Smooth muscle cell (in vitro differentiated cells): ENCODE measurements around the gene LSS. TPM values are rescaled to one million over a fixed set of nuclear protein-coding genes. Genes with fewer than 3 reads are reported as not detected.

ENCODE experiments used
- DNase-seq: peaks from one replicate; lab custom pipeline; 2025; ENCODE audit not compliant: unreplicated experiment; lab: John Stamatoyannopoulos, UW
- H2AFZ ChIP-seq: fragments of 200-600 bp; sonication (generic); 2 replicates; pipeline ENCODE4 v1.6.0; 2016; ENCODE audit warnings: antibody characterized with exemption, low read depth, mild to moderate bottlenecking
- H3F3A ChIP-seq: fragments of 200-600 bp; sonication (generic); 2 replicates; pipeline ENCODE4 v1.6.0; 2017; ENCODE audit warnings: antibody characterized with exemption, low read depth
- H3K27ac ChIP-seq: fragments of 200-600 bp; sonication (generic); 2 replicates; pipeline ENCODE4 v1.5.1; 2016; ENCODE audit warnings: low read depth, mild to moderate bottlenecking
- H3K27me3 ChIP-seq: fragments of 200-600 bp; sonication (generic); 2 replicates; pipeline ENCODE4 v1.6.1; 2016; ENCODE audit warnings: low read depth, mild to moderate bottlenecking
- H3K36me3 ChIP-seq: fragments of 200-600 bp; sonication (generic); 2 replicates; pipeline ENCODE4 v1.5.1; 2016; ENCODE audit warnings: low read depth
- H3K4me1 ChIP-seq: fragments of 200-600 bp; sonication (generic); 2 replicates; pipeline ENCODE4 v1.5.1; 2016; ENCODE audit warnings: low read depth
- H3K4me2 ChIP-seq: fragments of 200-600 bp; sonication (generic); 2 replicates; pipeline ENCODE4 v1.6.0; 2016; ENCODE audit warnings: mild to moderate bottlenecking
- H3K4me3 ChIP-seq: fragments of 200-600 bp; sonication (generic); 2 replicates; pipeline ENCODE4 v1.5.1; 2016; ENCODE audit warnings: mild to moderate bottlenecking
- H3K79me2 ChIP-seq: fragments of 200-600 bp; sonication (generic); 2 replicates; pipeline ENCODE4 v1.6.0; 2016; ENCODE audit warnings: low read depth, mild to moderate bottlenecking
- H3K9ac ChIP-seq: fragments of 200-600 bp; sonication (generic); 2 replicates; pipeline ENCODE4 v1.6.0; 2016; ENCODE audit warnings: low read depth
- H3K9me3 ChIP-seq: fragments of 200-600 bp; sonication (generic); replicated peaks from 2 replicates; pipeline ENCODE4 v1.5.1; 2016; ENCODE audit warnings: low read depth
- H4K20me1 ChIP-seq: fragments of 200-600 bp; sonication (generic); 2 replicates; pipeline ENCODE4 v1.6.0; 2016; ENCODE audit warnings: low read depth
- WGBS: methylation state at CpG from one replicate; pipeline ENCODE4 v1.1.7; 2016; ENCODE audit warnings: low lambda C conversion rate; 5-methylcytosine and 5-hydroxymethylcytosine counted together
- polyA plus RNA-seq: library from polyadenylated mRNA; unstranded; fragments of >200 nt; fragmentation: Nextera tagmentation; extraction: Ambion mirVana; gene quantifications from 2 replicates; pipeline ENCODE4 v1.2.1, GENCODE V29; 2016
- total RNA-seq: library from RNA; depleted of rRNA; stranded (reverse); fragments of >200 nt; gene quantifications from 2 replicates; pipeline ENCODE4 v1.2.3, GENCODE V29; 2014
- TF ChIP-seq, protein P1 (sequence below): fragments of 200-600 bp; sonication (generic); IDR thresholded peaks from 2 replicates; pipeline ENCODE4 v1.5.1; 2017; ENCODE audit warnings: borderline replicate concordance, mild to moderate bottlenecking, antibody characterized with exemption; ENCODE audit not compliant: insufficient read depth, poor library complexity, severe bottlenecking

LSS gene
- total and polyA plus RNA-seq, 2 experiments from 2014 or later = 21.8 to 37.7 TPM

DNA sequence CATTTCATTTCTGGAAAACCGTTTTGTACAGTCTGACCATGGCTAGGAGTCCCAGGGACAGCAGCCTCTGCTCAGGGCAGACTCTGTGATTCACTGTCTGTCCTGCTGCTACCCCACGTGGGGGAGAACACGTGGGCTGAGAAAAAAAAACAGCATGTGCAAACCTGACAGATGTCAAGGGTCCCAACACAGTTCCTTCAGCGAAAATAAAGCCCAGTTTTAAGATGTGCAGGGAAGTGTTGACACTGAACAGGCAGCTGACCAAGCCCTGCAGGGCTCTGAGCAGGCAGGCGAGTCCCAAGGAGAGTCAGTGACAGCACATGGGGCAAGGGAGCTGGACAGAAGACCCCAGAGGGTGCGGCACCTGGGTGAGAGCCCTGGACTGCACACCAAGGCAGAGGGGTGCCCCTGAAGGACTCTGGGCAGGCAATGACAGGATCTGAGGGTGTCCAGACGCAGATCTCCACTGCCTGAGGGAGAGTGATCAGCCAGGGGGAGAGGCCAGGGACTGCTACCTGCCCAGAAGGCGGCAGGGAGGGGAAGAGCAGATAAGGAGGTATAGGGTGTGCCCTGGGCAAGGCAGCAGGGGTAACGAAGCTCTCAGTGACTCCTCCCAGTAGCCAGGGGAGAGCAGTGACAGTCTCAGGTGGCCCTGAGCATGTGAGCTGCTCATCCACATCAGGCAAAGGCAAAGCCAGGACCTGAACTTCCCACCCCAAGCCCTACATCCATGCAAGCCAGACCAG is 39.2 kb downstream of the LSS start:
- peaks cover 9% of the 10 kb centered on the region for H3K4me1 ChIP-seq
- WGBS = 46% methylated on average over 9 of the region's 9 CpGs
- no peak overlapping the region for H2AFZ ChIP-seq
- no peaks in the 10 kb centered on the region for H3F3A ChIP-seq
- no peaks in the 10 kb centered on the region for H3K27me3 ChIP-seq
- H3K79me2 ChIP-seq = no peaks in the 10 kb centered on the region
- TF ChIP-seq, protein P1, sequence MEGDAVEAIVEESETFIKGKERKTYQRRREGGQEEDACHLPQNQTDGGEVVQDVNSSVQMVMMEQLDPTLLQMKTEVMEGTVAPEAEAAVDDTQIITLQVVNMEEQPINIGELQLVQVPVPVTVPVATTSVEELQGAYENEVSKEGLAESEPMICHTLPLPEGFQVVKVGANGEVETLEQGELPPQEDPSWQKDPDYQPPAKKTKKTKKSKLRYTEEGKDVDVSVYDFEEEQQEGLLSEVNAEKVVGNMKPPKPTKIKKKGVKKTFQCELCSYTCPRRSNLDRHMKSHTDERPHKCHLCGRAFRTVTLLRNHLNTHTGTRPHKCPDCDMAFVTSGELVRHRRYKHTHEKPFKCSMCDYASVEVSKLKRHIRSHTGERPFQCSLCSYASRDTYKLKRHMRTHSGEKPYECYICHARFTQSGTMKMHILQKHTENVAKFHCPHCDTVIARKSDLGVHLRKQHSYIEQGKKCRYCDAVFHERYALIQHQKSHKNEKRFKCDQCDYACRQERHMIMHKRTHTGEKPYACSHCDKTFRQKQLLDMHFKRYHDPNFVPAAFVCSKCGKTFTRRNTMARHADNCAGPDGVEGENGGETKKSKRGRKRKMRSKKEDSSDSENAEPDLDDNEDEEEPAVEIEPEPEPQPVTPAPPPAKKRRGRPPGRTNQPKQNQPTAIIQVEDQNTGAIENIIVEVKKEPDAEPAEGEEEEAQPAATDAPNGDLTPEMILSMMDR = no peak
- peak overlapping the region; percentile 96 for H3K27ac ChIP-seq
- peak overlapping the region; percentile 63 for H3K4me2 ChIP-seq
- H4K20me1 ChIP-seq = no peaks in the 10 kb centered on the region
- DNase-seq = no peak
- no peaks in the 10 kb centered on the region for H3K36me3 ChIP-seq
- H3K9ac ChIP-seq = peak overlapping the region; percentile 89
- no peaks in the 10 kb centered on the region for H3K9me3 ChIP-seq
- H3K4me3 ChIP-seq = no peak overlapping the region

DNA sequence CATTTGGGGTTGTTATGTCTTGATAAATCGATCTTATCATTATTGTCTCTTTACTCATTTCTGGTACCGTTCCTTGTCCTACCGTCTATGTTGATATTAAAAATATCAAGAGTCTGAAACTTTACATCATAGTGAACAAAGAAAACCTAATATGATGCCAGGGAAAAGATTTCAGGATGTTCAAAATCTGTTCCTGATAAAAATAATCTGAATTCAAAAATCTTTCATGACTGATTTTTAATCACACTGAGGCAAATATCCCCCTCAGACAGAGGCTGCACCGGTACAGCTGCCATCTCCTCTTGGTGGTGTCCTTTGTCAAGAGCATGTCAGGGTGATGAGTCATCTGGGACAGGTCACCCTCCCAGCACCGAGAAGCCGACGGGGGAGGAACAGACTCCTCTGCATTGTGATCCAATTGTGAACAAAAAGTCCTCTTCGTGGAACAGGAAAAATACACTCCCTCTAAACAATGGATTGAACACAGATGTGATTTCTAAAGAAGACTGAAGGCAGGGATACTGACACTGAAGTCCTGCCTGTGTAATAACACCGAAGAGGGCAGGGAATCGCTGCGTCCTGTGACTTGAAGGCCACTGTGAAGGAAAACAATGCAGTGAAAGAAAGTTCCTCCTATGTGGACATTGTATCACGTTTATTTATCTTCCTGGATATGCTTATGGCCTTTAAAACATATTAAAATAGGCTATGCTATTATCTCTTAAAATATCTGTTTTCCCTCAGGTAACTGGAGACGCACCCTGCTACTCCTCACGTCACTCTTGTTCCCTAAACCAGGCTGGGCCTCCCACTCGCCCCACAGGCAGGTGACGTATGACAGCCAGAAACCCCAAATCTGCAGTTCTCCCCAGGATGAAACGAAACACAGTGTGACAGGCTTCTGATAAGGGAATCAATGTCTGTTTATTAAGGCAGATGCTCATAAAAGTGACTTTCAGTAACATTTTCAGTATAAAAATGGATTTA is 40.1 kb downstream of the LSS start:
- no peak for DNase-seq
- H3K9me3 ChIP-seq = no peaks in the 10 kb centered on the region
- no peaks in the 10 kb centered on the region for H3K27me3 ChIP-seq
- no peaks in the 10 kb centered on the region for H4K20me1 ChIP-seq
- H3K9ac ChIP-seq = peak overlapping the region; percentile 89
- 52% methylated on average over 17 of the region's 17 CpGs for WGBS
- peak overlapping the region; percentile 63 for H3K4me2 ChIP-seq
- H3K36me3 ChIP-seq = no peaks in the 10 kb centered on the region
- H3F3A ChIP-seq = no peaks in the 10 kb centered on the region
- peaks cover 9% of the 10 kb centered on the region for H3K4me1 ChIP-seq
- H2AFZ ChIP-seq = no peak overlapping the region
- TF ChIP-seq, protein P1 = no peak
- no peak overlapping the region for H3K4me3 ChIP-seq
- no peaks in the 10 kb centered on the region for H3K79me2 ChIP-seq
- H3K27ac ChIP-seq = peak overlapping the region; percentile 96

DNA sequence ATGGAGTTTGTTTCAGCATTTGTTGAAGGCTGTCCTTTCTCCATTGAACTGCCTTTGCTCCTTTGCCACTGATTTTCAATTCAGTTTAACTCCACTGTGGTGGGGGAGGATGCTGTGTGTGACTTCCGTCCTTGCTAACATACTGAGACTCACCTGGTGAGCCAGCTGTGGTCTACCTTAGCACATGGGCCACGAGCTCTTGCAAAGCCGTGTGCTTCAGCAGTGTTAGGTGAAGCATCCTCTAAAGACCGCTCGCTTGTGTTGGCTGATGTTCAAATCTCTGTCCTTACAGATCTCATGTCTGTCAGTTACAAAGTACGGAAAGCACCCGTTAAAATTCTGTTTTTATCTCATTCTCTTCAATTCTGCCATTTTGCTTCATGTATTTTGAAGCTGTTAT is 40.8 kb downstream of the LSS start:
- TF ChIP-seq, protein P1 = no peak

More for the DNA sequence above, 40.8 kb downstream of the LSS start:
- no peak for DNase-seq
- Histone ChIP-seq H3K27me3 (no peaks in the 10 kb centered on the region), H3K9me3 (no peaks in the 10 kb centered on the region), H4K20me1 (no peaks in the 10 kb centered on the region), H2AFZ (no peak overlapping the region), H3K9ac (no peak overlapping the region), H3F3A (no peaks in the 10 kb centered on the region), H3K27ac (peak overlapping the region; percentile 96), H3K79me2 (no peaks in the 10 kb centered on the region), H3K36me3 (no peaks in the 10 kb centered on the region), H3K4me2 (peak overlapping the region; percentile 63), H3K4me3 (no peak overlapping the region), H3K4me1 (peaks cover 9% of the 10 kb centered on the region)
- WGBS = 96% methylated on average over 7 of the region's 7 CpGs
